Prostate gland (tissue), 2 donors: Measurements from ENCODE around the gene CEMIP.

ENCODE experiments used
- POLR2A ChIP-seq: fragments of 450-650 bp; IDR thresholded peaks from one replicate; pipeline ENCODE4 v1.6.1; 2016; ENCODE audit warnings: antibody characterized with exemption, mild to moderate bottlenecking
- POLR2AphosphoS5 ChIP-seq: sonication (generic); formaldehyde crosslinking; IDR thresholded peaks from one replicate; pipeline ENCODE4 v1.6.1; 2017; ENCODE audit warnings: antibody characterized with exemption
- TF ChIP-seq, protein P1 (sequence below), 4 experiments: fragments of 200-600 bp in 2 of 4; fragments of 450-650 bp in 2 of 4; sonication (generic) in 2 of 4; IDR thresholded peaks; 1 replicate in 3 of 4; 2 replicates in 1 of 4; pipeline ENCODE4 v1.5.1; 2016 to 2019; ENCODE audit warnings: antibody characterized with exemption in 4 of 4, mild to moderate bottlenecking in 2 of 4, moderate library complexity in 2 of 4

DNA sequence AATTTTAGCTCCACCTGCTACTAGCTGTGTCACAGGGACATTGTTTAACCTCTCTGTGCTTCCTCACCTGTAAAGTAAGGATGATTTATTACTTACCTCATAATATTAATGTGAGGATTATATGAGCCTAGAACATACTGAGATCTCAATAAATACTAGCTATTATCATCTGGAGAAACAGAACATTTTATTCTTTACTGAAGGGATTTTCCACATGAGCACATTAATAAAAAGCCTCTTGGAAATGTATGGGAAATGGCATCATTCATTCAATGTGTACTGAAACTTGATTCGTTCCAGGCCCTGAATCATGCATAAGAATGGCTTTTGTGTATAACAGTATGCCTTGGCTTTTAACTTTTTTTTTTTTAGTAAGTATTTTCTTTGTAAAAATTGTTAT is 11.0 kb upstream of the CEMIP start:
- TF ChIP-seq, protein P1, sequence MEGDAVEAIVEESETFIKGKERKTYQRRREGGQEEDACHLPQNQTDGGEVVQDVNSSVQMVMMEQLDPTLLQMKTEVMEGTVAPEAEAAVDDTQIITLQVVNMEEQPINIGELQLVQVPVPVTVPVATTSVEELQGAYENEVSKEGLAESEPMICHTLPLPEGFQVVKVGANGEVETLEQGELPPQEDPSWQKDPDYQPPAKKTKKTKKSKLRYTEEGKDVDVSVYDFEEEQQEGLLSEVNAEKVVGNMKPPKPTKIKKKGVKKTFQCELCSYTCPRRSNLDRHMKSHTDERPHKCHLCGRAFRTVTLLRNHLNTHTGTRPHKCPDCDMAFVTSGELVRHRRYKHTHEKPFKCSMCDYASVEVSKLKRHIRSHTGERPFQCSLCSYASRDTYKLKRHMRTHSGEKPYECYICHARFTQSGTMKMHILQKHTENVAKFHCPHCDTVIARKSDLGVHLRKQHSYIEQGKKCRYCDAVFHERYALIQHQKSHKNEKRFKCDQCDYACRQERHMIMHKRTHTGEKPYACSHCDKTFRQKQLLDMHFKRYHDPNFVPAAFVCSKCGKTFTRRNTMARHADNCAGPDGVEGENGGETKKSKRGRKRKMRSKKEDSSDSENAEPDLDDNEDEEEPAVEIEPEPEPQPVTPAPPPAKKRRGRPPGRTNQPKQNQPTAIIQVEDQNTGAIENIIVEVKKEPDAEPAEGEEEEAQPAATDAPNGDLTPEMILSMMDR (IDR thresholded peaks at IDR 0.05): no peak
- TF ChIP-seq POLR2AphosphoS5: peak; percentile 84
- TF ChIP-seq POLR2A: no peak
